Neural progenitor cell (in vitro differentiated cells): ENCODE results near the gene MCUB. TPM values are rescaled to one million over a fixed set of nuclear protein-coding genes. Genes with fewer than 3 reads are reported as not detected.

Source experiments
- DNase-seq: peaks from one replicate; pipeline ENCODE4 v3.0.0-alpha.2; 2016; ENCODE audit warnings: low spot score
- H2AFZ ChIP-seq: fragments of 200-600 bp; sonication (generic); replicated peaks from 2 replicates; pipeline ENCODE4 v1.6.1; 2016; ENCODE audit warnings: antibody characterized with exemption
- H3F3A ChIP-seq: fragments of 200-600 bp; sonication (generic); 2 replicates; pipeline ENCODE4 v1.6.1; 2016; ENCODE audit warnings: antibody characterized with exemption, low read depth
- H3K27ac ChIP-seq: fragments of 200-600 bp; sonication (generic); 2 replicates; pipeline ENCODE4 v1.5.1; 2016; ENCODE audit warnings: mild to moderate bottlenecking
- H3K27me3 ChIP-seq: fragments of 200-600 bp; sonication (generic); 2 replicates; pipeline ENCODE4 v1.6.1; 2016; ENCODE audit warnings: mild to moderate bottlenecking, moderate library complexity
- H3K36me3 ChIP-seq: fragments of 200-600 bp; sonication (generic); 2 replicates; pipeline ENCODE4 v1.5.1; 2016
- H3K4me1 ChIP-seq: fragments of 200-600 bp; sonication (generic); 2 replicates; pipeline ENCODE4 v1.6.1; 2016; ENCODE audit warnings: mixed run types
- H3K4me2 ChIP-seq: fragments of 200-600 bp; sonication (generic); 2 replicates; pipeline ENCODE4 v1.6.1; 2016
- H3K4me3 ChIP-seq: fragments of 200-600 bp; sonication (generic); 2 replicates; pipeline ENCODE4 v1.5.1; 2016
- H3K79me2 ChIP-seq: fragments of 200-600 bp; sonication (generic); 2 replicates; pipeline ENCODE4 v1.6.1; 2016; ENCODE audit warnings: low read depth
- H3K9ac ChIP-seq: fragments of 200-600 bp; sonication (generic); 2 replicates; pipeline ENCODE4 v1.6.1; 2016
- H3K9me3 ChIP-seq: fragments of 200-600 bp; sonication (generic); 2 replicates; pipeline ENCODE4 v1.5.1; 2016; ENCODE audit warnings: low read depth
- H4K20me1 ChIP-seq: fragments of 200-600 bp; sonication (generic); 2 replicates; pipeline ENCODE4 v1.6.1; 2016; ENCODE audit warnings: low read depth
- H3K27ac Mint-ChIP-seq: 3 replicates; pipeline ENCODE4 v1.8.0; 2021; ENCODE audit warnings: mixed read lengths
- H3K27me3 Mint-ChIP-seq: 2 replicates; pipeline ENCODE4 v1.8.0; 2022; ENCODE audit warnings: low read depth, mild to moderate bottlenecking, inconsistent platforms, moderate library complexity, mixed read lengths; ENCODE audit not compliant: insufficient read depth
- H3K36me3 Mint-ChIP-seq: 3 replicates; pipeline ENCODE4 v1.8.0; 2021; ENCODE audit warnings: mixed read lengths
- H3K4me1 Mint-ChIP-seq: 3 replicates; pipeline ENCODE4 v1.8.0; 2021; ENCODE audit warnings: mixed read lengths
- H3K4me3 Mint-ChIP-seq: 3 replicates; pipeline ENCODE4 v1.8.0; 2021; ENCODE audit warnings: mild to moderate bottlenecking, moderate library complexity, mixed read lengths
- H3K9me3 Mint-ChIP-seq: 3 replicates; pipeline ENCODE4 v1.8.0; 2020; ENCODE audit warnings: mixed read lengths
- CTCF ChIP-seq: fragments of 200-600 bp; sonication (generic); IDR thresholded peaks from 2 replicates; pipeline ENCODE4 v1.5.1; 2017; ENCODE audit warnings: antibody characterized with exemption, mild to moderate bottlenecking
- EZH2 ChIP-seq: fragments of 200-600 bp; sonication (generic); IDR thresholded peaks from 2 replicates; pipeline ENCODE4 v1.6.1; 2017; ENCODE audit warnings: antibody characterized with exemption, mild to moderate bottlenecking, moderate library complexity
- EZH2phosphoT487 ChIP-seq: fragments of 200-600 bp; sonication (generic); IDR thresholded peaks from 2 replicates; pipeline ENCODE4 v1.6.1; 2017; ENCODE audit warnings: antibody characterized with exemption
- total RNA-seq: library from RNA; depleted of rRNA; stranded (reverse); fragments of >200 nt; gene quantifications from 2 replicates; pipeline ENCODE4 v1.2.3, GENCODE V29; 2015; ENCODE audit warnings: low replicate concordance

The MCUB gene
- total RNA-seq, 1 donor from 2014 or later, result 30.5 TPM

- Histone ChIP-seq H3K27ac (no peak overlapping the region), H3K4me3 (no peak overlapping the region), H3K9me3 (no peaks in the 10 kb centered on the region), H2AFZ (no peak overlapping the region), H3K27me3 (no peaks in the 10 kb centered on the region), H3K4me2 (no peak overlapping the region), H3K79me2 (no peaks in the 10 kb centered on the region), H3F3A (no peaks in the 10 kb centered on the region), H3K4me1 (no peaks in the 10 kb centered on the region), H4K20me1 (no peaks in the 10 kb centered on the region), H3K36me3 (no peaks in the 10 kb centered on the region), H3K9ac (no peak overlapping the region)
- no peak overlapping the region for H3K4me3 Mint-ChIP-seq
- no peak for DNase-seq
- H3K36me3 Mint-ChIP-seq, result peaks cover 2% of the 10 kb centered on the region
- H3K4me1 Mint-ChIP-seq, result no peaks in the 10 kb centered on the region
- H3K9me3 Mint-ChIP-seq, result peaks cover 2% of the 10 kb centered on the region
- no peak overlapping the region for H3K27ac Mint-ChIP-seq
- TF ChIP-seq EZH2phosphoT487, result no peak
- no peak for TF ChIP-seq EZH2
- no peak for TF ChIP-seq CTCF
- H3K27me3 Mint-ChIP-seq, result no peaks in the 10 kb centered on the region
Observed at GRCh38 chr4:109615742-109616141, 55.7 kb downstream of the MCUB start.

- Histone ChIP-seq H3K27me3 (no peaks in the 10 kb centered on the region), H3K9ac (no peak overlapping the region), H3K79me2 (no peaks in the 10 kb centered on the region), H3F3A (no peaks in the 10 kb centered on the region), H3K4me3 (no peak overlapping the region), H3K9me3 (no peaks in the 10 kb centered on the region), H4K20me1 (no peaks in the 10 kb centered on the region), H2AFZ (no peak overlapping the region), H3K4me1 (no peaks in the 10 kb centered on the region), H3K27ac (no peak overlapping the region), H3K36me3 (no peaks in the 10 kb centered on the region), H3K4me2 (no peak overlapping the region)
- peaks cover 2% of the 10 kb centered on the region for H3K9me3 Mint-ChIP-seq
- H3K4me3 Mint-ChIP-seq, result no peak overlapping the region
- H3K27ac Mint-ChIP-seq, result no peak overlapping the region
- H3K27me3 Mint-ChIP-seq, result no peaks in the 10 kb centered on the region
- no peaks in the 10 kb centered on the region for H3K4me1 Mint-ChIP-seq
- peaks cover 2% of the 10 kb centered on the region for H3K36me3 Mint-ChIP-seq
- no peak for DNase-seq
- TF ChIP-seq EZH2, result no peak
- no peak for TF ChIP-seq EZH2phosphoT487
- no peak for TF ChIP-seq CTCF
Observed at GRCh38 chr4:109616243-109616642, 56.2 kb downstream of the MCUB start.

- Histone ChIP-seq H4K20me1 (no peaks in the 10 kb centered on the region), H3F3A (no peaks in the 10 kb centered on the region), H3K4me3 (no peak overlapping the region), H3K27me3 (no peaks in the 10 kb centered on the region), H3K4me2 (no peak overlapping the region), H3K9me3 (no peaks in the 10 kb centered on the region), H3K79me2 (no peaks in the 10 kb centered on the region), H3K9ac (no peak overlapping the region), H3K36me3 (no peaks in the 10 kb centered on the region), H3K4me1 (no peaks in the 10 kb centered on the region), H2AFZ (no peak overlapping the region), H3K27ac (no peak overlapping the region)
- no peaks in the 10 kb centered on the region for H3K27me3 Mint-ChIP-seq
- TF ChIP-seq EZH2phosphoT487, result no peak
- TF ChIP-seq CTCF, result no peak
- no peak for TF ChIP-seq EZH2
- DNase-seq, result no peak
- H3K36me3 Mint-ChIP-seq, result no peaks in the 10 kb centered on the region
- H3K4me3 Mint-ChIP-seq, result no peak overlapping the region
- H3K9me3 Mint-ChIP-seq, result no peaks in the 10 kb centered on the region
- H3K4me1 Mint-ChIP-seq, result no peaks in the 10 kb centered on the region
- no peak overlapping the region for H3K27ac Mint-ChIP-seq
Observed at GRCh38 chr4:109622626-109623025, 62.6 kb downstream of the MCUB start.

- H3K36me3 ChIP-seq, result no peaks in the 10 kb centered on the region
- H3K4me1 ChIP-seq, result no peaks in the 10 kb centered on the region
- Mint-ChIP-seq H3K9me3 (no peaks in the 10 kb centered on the region), H3K27ac (no peak overlapping the region), H3K4me3 (no peak overlapping the region), H3K4me1 (no peaks in the 10 kb centered on the region), H3K36me3 (no peaks in the 10 kb centered on the region), H3K27me3 (no peaks in the 10 kb centered on the region)
- no peaks in the 10 kb centered on the region for H3K9me3 ChIP-seq
- no peak overlapping the region for H3K4me2 ChIP-seq
- no peaks in the 10 kb centered on the region for H4K20me1 ChIP-seq
- no peak overlapping the region for H3K27ac ChIP-seq
- no peak overlapping the region for H2AFZ ChIP-seq
- TF ChIP-seq EZH2phosphoT487 (no peak), CTCF (no peak), EZH2 (no peak)
- no peaks in the 10 kb centered on the region for H3F3A ChIP-seq
- H3K4me3 ChIP-seq, result no peak overlapping the region
- no peak for DNase-seq
- H3K9ac ChIP-seq, result no peak overlapping the region
- no peaks in the 10 kb centered on the region for H3K27me3 ChIP-seq
- no peaks in the 10 kb centered on the region for H3K79me2 ChIP-seq
Observed at GRCh38 chr4:109624536-109624935, 64.5 kb downstream of the MCUB start.
